H9 (cell line): ENCODE data around the gene CRISP3. TPM values are rescaled to one million over a fixed set of nuclear protein-coding genes. Genes with fewer than 3 reads are reported as not detected.

Experiments used
- DNase-seq: peaks from one replicate; pipeline ENCODE4 v3.0.0-alpha.2; 2017
- H2AFZ ChIP-seq: one replicate; pipeline ENCODE4 v1.6.1; 2013; ENCODE audit warnings: mild to moderate bottlenecking, low read length, control low read depth, moderate library complexity
- H2AK5ac ChIP-seq: 2 replicates; pipeline ENCODE4 v1.6.1; 2013; ENCODE audit warnings: low read length, control low read depth, mixed read lengths; ENCODE audit not compliant: insufficient read length
- H2BK120ac ChIP-seq: one replicate; pipeline ENCODE4 v1.6.1; 2013; ENCODE audit warnings: low read depth, mild to moderate bottlenecking, low read length, control low read depth, inconsistent platforms; ENCODE audit not compliant: poor library complexity, severe bottlenecking
- H2BK12ac ChIP-seq: 2 replicates; pipeline ENCODE4 v1.6.1; 2013; ENCODE audit warnings: low read length, control low read depth, mixed read lengths, low read depth; ENCODE audit not compliant: insufficient read length
- H2BK15ac ChIP-seq: 2 replicates; pipeline ENCODE4 v1.6.1; 2013; ENCODE audit warnings: low read depth, low read length, control low read depth
- H2BK20ac ChIP-seq: one replicate; pipeline ENCODE4 v1.6.1; 2013; ENCODE audit warnings: low read depth, mild to moderate bottlenecking, low read length, control low read depth, inconsistent platforms; ENCODE audit not compliant: poor library complexity, severe bottlenecking
- H2BK5ac ChIP-seq: 2 replicates; pipeline ENCODE4 v1.6.1; 2013; ENCODE audit warnings: low read length, control low read depth, mixed read lengths; ENCODE audit not compliant: insufficient read length
- H3K14ac ChIP-seq: 2 replicates; pipeline ENCODE4 v1.6.1; 2013; ENCODE audit warnings: low read length, control low read depth; ENCODE audit not compliant: insufficient read depth
- H3K18ac ChIP-seq: 2 replicates; pipeline ENCODE4 v1.6.1; 2013; ENCODE audit warnings: low read depth, mild to moderate bottlenecking, mixed read lengths, low read length, control low read depth; ENCODE audit not compliant: insufficient read length
- H3K23ac ChIP-seq: 2 replicates; pipeline ENCODE4 v1.6.1; 2013; ENCODE audit warnings: low read length, control low read depth, mixed read lengths, low read depth; ENCODE audit not compliant: insufficient read length
- H3K23me2 ChIP-seq: 2 replicates; pipeline ENCODE4 v1.6.1; 2013; ENCODE audit warnings: low read depth, mild to moderate bottlenecking, mixed read lengths, low read length, control low read depth; ENCODE audit not compliant: insufficient read length, poor library complexity, severe bottlenecking
- H3K27ac ChIP-seq: 2 replicates; pipeline ENCODE4 v1.5.1; 2013; ENCODE audit warnings: low read length, control low read depth, mixed read lengths, low read depth; ENCODE audit not compliant: insufficient read length
- H3K27me3 ChIP-seq: 2 replicates; pipeline ENCODE4 v1.6.1; 2013; ENCODE audit warnings: low read length, control low read depth, inconsistent platforms; ENCODE audit not compliant: insufficient read depth
- H3K4ac ChIP-seq: 2 replicates; pipeline ENCODE4 v1.6.1; 2013; ENCODE audit warnings: low read depth, mild to moderate bottlenecking, control low read depth, inconsistent platforms, low read length, moderate library complexity
- H3K4me1 ChIP-seq: 2 replicates; pipeline ENCODE4 v1.6.1; 2013; ENCODE audit warnings: low read length, control low read depth, inconsistent platforms; ENCODE audit not compliant: insufficient read depth
- H3K4me2 ChIP-seq: 2 replicates; pipeline ENCODE4 v1.6.1; 2013; ENCODE audit warnings: low read length, control low read depth, mixed read lengths; ENCODE audit not compliant: insufficient read length, insufficient read depth
- H3K56ac ChIP-seq: 2 replicates; pipeline ENCODE4 v1.6.1; 2013; ENCODE audit warnings: low read depth, mild to moderate bottlenecking, mixed read lengths, low read length, control low read depth; ENCODE audit not compliant: insufficient read length
- H3K79me1 ChIP-seq: 2 replicates; pipeline ENCODE4 v1.6.1; 2013; ENCODE audit warnings: low read depth, mild to moderate bottlenecking, moderate library complexity, low read length, control low read depth, inconsistent platforms; ENCODE audit not compliant: insufficient read depth, poor library complexity, severe bottlenecking
- H3K79me2 ChIP-seq: 2 replicates; pipeline ENCODE4 v1.6.1; 2013; ENCODE audit warnings: low read length, control low read depth, inconsistent platforms; ENCODE audit not compliant: insufficient read depth
- H3K9ac ChIP-seq: 2 replicates; pipeline ENCODE4 v1.6.1; 2013; ENCODE audit warnings: low read length, control low read depth, mixed read lengths; ENCODE audit not compliant: insufficient read length; ENCODE audit errors: extremely low read depth
- H3K9me3 ChIP-seq: one replicate; pipeline ENCODE4 v1.6.1; 2013; ENCODE audit warnings: low read depth, low read length, inconsistent platforms; ENCODE audit not compliant: control insufficient read depth
- H3T11ph ChIP-seq: one replicate; pipeline ENCODE4 v1.6.1; 2013; ENCODE audit warnings: mild to moderate bottlenecking, low read length, control low read depth, inconsistent platforms
- H4K20me1 ChIP-seq: one replicate; pipeline ENCODE4 v1.6.1; 2013; ENCODE audit not compliant: control insufficient read depth, insufficient read length, insufficient read depth
- H4K5ac ChIP-seq: 2 replicates; pipeline ENCODE4 v1.6.1; 2013; ENCODE audit warnings: low read depth, mild to moderate bottlenecking, mixed read lengths, low read length, control low read depth; ENCODE audit not compliant: insufficient read length
- H4K8ac ChIP-seq: replicated peaks from 2 replicates; pipeline ENCODE4 v1.6.1; 2013; ENCODE audit warnings: low read length, control low read depth, mixed read lengths, low read depth; ENCODE audit not compliant: insufficient read length
- H4K91ac ChIP-seq: 2 replicates; pipeline ENCODE4 v1.6.1; 2013; ENCODE audit warnings: low read depth, mild to moderate bottlenecking, moderate library complexity, mixed read lengths, low read length, control low read depth; ENCODE audit not compliant: insufficient read length
- H3K27ac Mint-ChIP-seq, 3 experiments: 2 replicates in 2 of 3; 3 replicates in 1 of 3; pipeline ENCODE4 v1.8.0; 2020 to 2021; ENCODE audit warnings: mixed read lengths in 3 of 3, mild to moderate bottlenecking in 1 of 3, moderate library complexity in 1 of 3
- H3K27me3 Mint-ChIP-seq: 2 replicates; pipeline ENCODE4 v1.8.0; 2021; ENCODE audit warnings: low read depth, mild to moderate bottlenecking, moderate library complexity, mixed read lengths
- H3K36me3 Mint-ChIP-seq, 3 experiments: 2 replicates in 2 of 3; 3 replicates in 1 of 3; pipeline ENCODE4 v1.8.0; 2020 to 2021; ENCODE audit warnings: low read depth in 3 of 3, mixed read lengths in 3 of 3; ENCODE audit not compliant: insufficient read depth in 1 of 3
- H3K4me1 Mint-ChIP-seq, 2 experiments: 2 replicates each; pipeline ENCODE4 v1.8.0; 2020; ENCODE audit warnings: mixed read lengths in 2 of 2
- H3K4me3 Mint-ChIP-seq, 2 experiments: 2 replicates in 1 of 2; 3 replicates in 1 of 2; pipeline ENCODE4 v1.8.0; 2020 to 2021; ENCODE audit warnings: mild to moderate bottlenecking in 2 of 2, mixed read lengths in 2 of 2, moderate library complexity in 1 of 2
- H3K9me3 Mint-ChIP-seq, 2 experiments: 2 replicates in 1 of 2; 3 replicates in 1 of 2; pipeline ENCODE4 v1.8.0; 2020; ENCODE audit warnings: mild to moderate bottlenecking in 2 of 2, mixed read lengths in 2 of 2, moderate library complexity in 1 of 2
- WGBS: extraction: QIAGEN DNeasy Blood & Tissue Kit; methylation state at CpG from one replicate; pipeline ENCODE4 v1.1.7; 2013; ENCODE audit warnings: missing lambda C conversion rate, low lambda C conversion rate, mixed read lengths; ENCODE audit not compliant: insufficient read length; ENCODE audit errors: extremely low coverage; 5-methylcytosine and 5-hydroxymethylcytosine counted together
- total RNA-seq: library from RNA; stranded (reverse); gene quantifications from 2 replicates; pipeline ENCODE4 v1.2.1, GENCODE V29; 2021
- TF ChIP-seq, protein P1 (sequence below): fragments of 200-600 bp; sonication (generic); conservative IDR thresholded peaks from 3 replicates; pipeline ENCODE4 v1.8.0; 2021; ENCODE audit warnings: antibody characterized with exemption, mild to moderate bottlenecking

CRISP3 gene
- total RNA-seq, 1 experiment from 2014 or later: not detected

DNA sequence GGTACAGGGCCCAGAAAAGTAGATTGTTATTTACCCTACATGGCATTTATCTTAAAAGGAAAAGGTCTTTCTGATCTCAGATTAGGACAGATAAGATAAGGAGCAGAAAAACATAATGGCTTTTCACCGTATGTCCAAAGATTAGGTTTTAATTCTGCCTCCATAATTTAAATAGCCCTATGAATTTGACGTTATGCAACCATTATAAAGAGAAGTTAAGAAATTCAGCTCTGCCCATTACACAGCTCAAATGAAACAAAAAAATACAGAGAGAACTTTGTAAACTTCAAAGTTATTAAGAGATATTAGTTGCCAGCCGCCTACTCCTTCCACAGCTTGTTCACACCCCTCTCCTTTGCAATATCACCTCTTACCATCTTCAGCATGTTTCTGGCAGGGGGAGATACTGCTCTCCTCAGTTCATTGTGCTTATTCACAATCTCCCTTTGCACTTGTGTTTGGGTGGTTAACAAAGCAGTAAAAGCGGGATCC, 8.1 kb downstream of the CRISP3 start:
- Histone ChIP-seq H2BK12ac (no peak overlapping the region), H2AFZ (no peak overlapping the region), H2BK120ac (no peak overlapping the region), H3K14ac (no peak overlapping the region), H2BK20ac (no peak overlapping the region), H4K8ac (no peak overlapping the region), H4K5ac (no peak overlapping the region), H3K27ac (no peak overlapping the region), H2BK15ac (no peak overlapping the region), H3K79me1 (no peaks in the 10 kb centered on the region), H3K9me3 (no peaks in the 10 kb centered on the region), H3K23ac (no peak overlapping the region), H4K91ac (no peak overlapping the region), H2BK5ac (no peak overlapping the region), H3T11ph (no peak overlapping the region), H3K4ac (no peak overlapping the region), H3K27me3 (no peaks in the 10 kb centered on the region), H2AK5ac (no peak overlapping the region), H3K56ac (no peak overlapping the region), H3K23me2 (no peaks in the 10 kb centered on the region), H3K9ac (no peak overlapping the region), H3K4me2 (no peak overlapping the region), H3K4me1 (no peaks in the 10 kb centered on the region), H3K18ac (no peak overlapping the region), H3K79me2 (no peaks in the 10 kb centered on the region), H4K20me1 (no peaks in the 10 kb centered on the region)
- Mint-ChIP-seq H3K27ac (no peak overlapping the region), H3K4me3 (no peak overlapping the region), H3K9me3 (no peaks in the 10 kb centered on the region), H3K36me3 (no peaks in the 10 kb centered on the region), H3K4me1 (no peaks in the 10 kb centered on the region), H3K27me3 (no peaks in the 10 kb centered on the region)
- no peak for DNase-seq
- TF ChIP-seq, protein P1, sequence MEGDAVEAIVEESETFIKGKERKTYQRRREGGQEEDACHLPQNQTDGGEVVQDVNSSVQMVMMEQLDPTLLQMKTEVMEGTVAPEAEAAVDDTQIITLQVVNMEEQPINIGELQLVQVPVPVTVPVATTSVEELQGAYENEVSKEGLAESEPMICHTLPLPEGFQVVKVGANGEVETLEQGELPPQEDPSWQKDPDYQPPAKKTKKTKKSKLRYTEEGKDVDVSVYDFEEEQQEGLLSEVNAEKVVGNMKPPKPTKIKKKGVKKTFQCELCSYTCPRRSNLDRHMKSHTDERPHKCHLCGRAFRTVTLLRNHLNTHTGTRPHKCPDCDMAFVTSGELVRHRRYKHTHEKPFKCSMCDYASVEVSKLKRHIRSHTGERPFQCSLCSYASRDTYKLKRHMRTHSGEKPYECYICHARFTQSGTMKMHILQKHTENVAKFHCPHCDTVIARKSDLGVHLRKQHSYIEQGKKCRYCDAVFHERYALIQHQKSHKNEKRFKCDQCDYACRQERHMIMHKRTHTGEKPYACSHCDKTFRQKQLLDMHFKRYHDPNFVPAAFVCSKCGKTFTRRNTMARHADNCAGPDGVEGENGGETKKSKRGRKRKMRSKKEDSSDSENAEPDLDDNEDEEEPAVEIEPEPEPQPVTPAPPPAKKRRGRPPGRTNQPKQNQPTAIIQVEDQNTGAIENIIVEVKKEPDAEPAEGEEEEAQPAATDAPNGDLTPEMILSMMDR: no peak
- no CpG with 5 or more reads among the region's 4 CpGs for WGBS
